ENCODE measurements around the gene SH3TC1.

SH3TC1 gene

GRCh38 chr4:8211737-8212581 is 12.9 kb downstream of the SH3TC1 start:
- TF ChIP-seq SUZ12 (IDR thresholded peaks at IDR 0.05; ENCODE audit: extremely low read depth, insufficient read depth, insufficient read length): no peak
- no peak for TF ChIP-seq YY1 (IDR thresholded peaks at IDR 0.05; ENCODE audit: insufficient read depth, insufficient read length)
- TF ChIP-seq ZNF274 (IDR thresholded peaks at IDR 0.05; ENCODE audit: low read depth, low read length): no peak
- Histone ChIP-seq H3K9me3 (ENCODE audit: insufficient read depth, low read length) (no peaks in the 10 kb centered on the region), H3K9ac (ENCODE audit: insufficient read length, low read depth) (no peak overlapping the region), H3K4me3 (ENCODE audit: insufficient read length, low read depth) (no peak overlapping the region), H3K4me1 (ENCODE audit: insufficient read depth, insufficient read length) (peaks cover 32% of the 10 kb centered on the region), H3K36me3 (ENCODE audit: insufficient read depth, insufficient read length, low read length) (no peaks in the 10 kb centered on the region), H3K27me3 (ENCODE audit: insufficient read depth, insufficient read length) (peaks cover 3% of the 10 kb centered on the region)
- no peak for DNase-seq (ENCODE audit: low read depth, low spot score)

DNA sequence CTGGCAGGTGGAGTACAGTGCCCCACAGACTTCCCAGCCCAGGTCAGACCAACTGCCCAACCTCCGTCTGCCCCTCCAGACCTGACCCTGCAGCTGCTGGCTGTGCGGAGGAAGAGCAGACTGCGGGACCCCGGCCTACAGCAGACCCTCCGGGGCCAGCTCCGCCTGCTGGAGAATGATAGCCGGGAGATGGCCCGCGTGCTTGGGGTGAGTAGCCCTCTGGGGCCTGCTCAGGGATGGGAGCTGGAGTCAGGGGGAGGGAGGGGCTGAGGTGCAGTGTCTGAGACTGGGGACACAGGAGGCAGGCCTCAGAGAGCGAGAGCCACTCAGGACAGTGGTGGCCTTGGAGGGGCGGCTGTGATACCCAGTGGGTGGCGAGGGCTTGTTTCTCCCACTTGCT is 13.5 kb downstream of the SH3TC1 start:
- DNase-seq (ENCODE audit: low read depth, low spot score): no peak
- Histone ChIP-seq H3K4me1 (ENCODE audit: insufficient read depth, insufficient read length) (peaks cover 32% of the 10 kb centered on the region), H3K36me3 (ENCODE audit: insufficient read depth, insufficient read length, low read length) (no peaks in the 10 kb centered on the region), H3K9ac (ENCODE audit: insufficient read length, low read depth) (no peak overlapping the region), H3K4me3 (ENCODE audit: insufficient read length, low read depth) (no peak overlapping the region), H3K27me3 (ENCODE audit: insufficient read depth, insufficient read length) (peaks cover 3% of the 10 kb centered on the region), H3K9me3 (ENCODE audit: insufficient read depth, low read length) (no peaks in the 10 kb centered on the region)
- TF ChIP-seq SUZ12 (IDR thresholded peaks at IDR 0.05; ENCODE audit: extremely low read depth, insufficient read depth, insufficient read length) (no peak), YY1 (IDR thresholded peaks at IDR 0.05; ENCODE audit: insufficient read depth, insufficient read length) (no peak), ZNF274 (IDR thresholded peaks at IDR 0.05; ENCODE audit: low read depth, low read length) (no peak)

DNA sequence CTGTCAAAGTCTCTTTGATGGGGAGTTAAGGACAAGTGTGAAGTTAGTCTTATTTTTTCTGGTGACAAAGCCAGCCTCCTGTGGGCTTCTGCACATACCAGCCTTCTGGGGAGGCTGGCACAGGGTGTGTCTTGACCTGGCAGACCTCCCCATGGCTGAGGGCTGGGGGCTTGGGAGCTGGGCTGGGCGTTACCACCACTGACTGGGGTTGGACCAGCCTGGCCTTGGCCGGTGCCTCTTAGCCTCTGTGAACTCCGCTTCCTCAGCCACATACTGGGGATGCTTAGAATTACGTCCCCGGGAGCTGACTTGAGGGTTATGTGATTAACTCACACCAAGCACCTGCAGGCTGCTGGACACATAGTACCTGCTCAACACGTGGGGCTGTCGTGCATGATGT is 14.0 kb downstream of the SH3TC1 start:
- Histone ChIP-seq H3K4me3 (ENCODE audit: insufficient read length, low read depth) (no peak overlapping the region), H3K36me3 (ENCODE audit: insufficient read depth, insufficient read length, low read length) (no peaks in the 10 kb centered on the region), H3K9ac (ENCODE audit: insufficient read length, low read depth) (no peak overlapping the region), H3K27me3 (ENCODE audit: insufficient read depth, insufficient read length) (peaks cover 3% of the 10 kb centered on the region), H3K4me1 (ENCODE audit: insufficient read depth, insufficient read length) (peaks cover 32% of the 10 kb centered on the region), H3K9me3 (ENCODE audit: insufficient read depth, low read length) (no peaks in the 10 kb centered on the region)
- TF ChIP-seq ZNF274 (IDR thresholded peaks at IDR 0.05; ENCODE audit: low read depth, low read length) (no peak), SUZ12 (IDR thresholded peaks at IDR 0.05; ENCODE audit: extremely low read depth, insufficient read depth, insufficient read length) (no peak), YY1 (IDR thresholded peaks at IDR 0.05; ENCODE audit: insufficient read depth, insufficient read length) (no peak)
- no peak for DNase-seq (ENCODE audit: low read depth, low spot score)

DNA sequence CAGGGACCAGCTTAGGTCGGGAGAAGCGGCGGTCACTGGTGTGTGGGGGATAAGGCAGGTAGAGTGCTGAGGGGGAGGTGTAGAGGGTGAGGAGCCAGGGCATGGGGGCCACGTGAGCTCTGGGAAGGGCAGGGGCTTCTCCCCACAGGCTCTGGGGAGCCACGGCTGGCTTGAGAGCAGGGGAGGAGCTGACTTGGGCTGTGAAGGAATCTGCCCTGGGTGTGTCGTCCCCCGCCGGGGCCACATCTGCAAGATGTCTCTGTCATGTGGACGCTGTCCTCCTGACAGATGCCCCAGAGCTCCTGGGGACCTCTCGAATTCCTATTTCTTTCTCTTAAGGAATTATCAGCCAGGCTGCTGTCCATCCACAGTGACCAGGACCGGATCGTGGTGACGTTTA is 15.0 kb downstream of the SH3TC1 start:
- peaks cover 30% of the 10 kb centered on the region for H3K4me1 ChIP-seq (ENCODE audit: insufficient read depth, insufficient read length)
- DNase-seq (ENCODE audit: low read depth, low spot score): no peak
- TF ChIP-seq ZNF274 (IDR thresholded peaks at IDR 0.05; ENCODE audit: low read depth, low read length): no peak
- TF ChIP-seq SUZ12 (IDR thresholded peaks at IDR 0.05; ENCODE audit: extremely low read depth, insufficient read depth, insufficient read length): no peak
- no peak for TF ChIP-seq YY1 (IDR thresholded peaks at IDR 0.05; ENCODE audit: insufficient read depth, insufficient read length)
- no peaks in the 10 kb centered on the region for H3K9me3 ChIP-seq (ENCODE audit: insufficient read depth, low read length)
- H3K36me3 ChIP-seq (ENCODE audit: insufficient read depth, insufficient read length, low read length): no peaks in the 10 kb centered on the region
- peaks cover 3% of the 10 kb centered on the region for H3K27me3 ChIP-seq (ENCODE audit: insufficient read depth, insufficient read length)
- no peak overlapping the region for H3K9ac ChIP-seq (ENCODE audit: insufficient read length, low read depth)
- no peak overlapping the region for H3K4me3 ChIP-seq (ENCODE audit: insufficient read length, low read depth)

DNA sequence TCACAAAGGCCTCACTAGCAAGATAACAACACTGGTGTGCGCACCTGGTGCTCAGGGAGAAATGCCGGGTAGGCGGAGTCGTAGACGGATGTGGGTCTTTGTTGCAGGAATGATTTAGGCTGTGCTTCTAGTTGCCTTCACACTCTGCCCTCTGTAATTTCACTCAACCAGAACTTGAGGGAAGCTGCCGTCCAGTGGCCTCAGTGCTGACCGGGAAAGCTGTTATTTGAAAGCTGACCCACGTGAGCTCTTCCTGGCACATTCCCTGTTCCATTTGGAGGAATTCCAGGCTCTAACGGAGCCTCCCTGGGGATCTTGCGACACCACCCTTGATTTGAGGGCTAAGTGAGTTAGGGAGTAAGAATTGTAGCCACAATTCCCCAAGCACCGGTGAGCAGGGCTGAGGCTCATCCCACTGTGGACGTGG is 15.9 kb downstream of the SH3TC1 start:
- H3K27me3 ChIP-seq (ENCODE audit: insufficient read depth, insufficient read length): peaks cover 3% of the 10 kb centered on the region
- H3K4me3 ChIP-seq (ENCODE audit: insufficient read length, low read depth): no peak overlapping the region
- H3K9me3 ChIP-seq (ENCODE audit: insufficient read depth, low read length): no peaks in the 10 kb centered on the region
- peaks cover 23% of the 10 kb centered on the region for H3K4me1 ChIP-seq (ENCODE audit: insufficient read depth, insufficient read length)
- DNase-seq (ENCODE audit: low read depth, low spot score): no peak
- TF ChIP-seq YY1 (IDR thresholded peaks at IDR 0.05; ENCODE audit: insufficient read depth, insufficient read length) (no peak), SUZ12 (IDR thresholded peaks at IDR 0.05; ENCODE audit: extremely low read depth, insufficient read depth, insufficient read length) (no peak)
- H3K9ac ChIP-seq (ENCODE audit: insufficient read length, low read depth): no peak overlapping the region
- no peaks in the 10 kb centered on the region for H3K36me3 ChIP-seq (ENCODE audit: insufficient read depth, insufficient read length, low read length)

DNA sequence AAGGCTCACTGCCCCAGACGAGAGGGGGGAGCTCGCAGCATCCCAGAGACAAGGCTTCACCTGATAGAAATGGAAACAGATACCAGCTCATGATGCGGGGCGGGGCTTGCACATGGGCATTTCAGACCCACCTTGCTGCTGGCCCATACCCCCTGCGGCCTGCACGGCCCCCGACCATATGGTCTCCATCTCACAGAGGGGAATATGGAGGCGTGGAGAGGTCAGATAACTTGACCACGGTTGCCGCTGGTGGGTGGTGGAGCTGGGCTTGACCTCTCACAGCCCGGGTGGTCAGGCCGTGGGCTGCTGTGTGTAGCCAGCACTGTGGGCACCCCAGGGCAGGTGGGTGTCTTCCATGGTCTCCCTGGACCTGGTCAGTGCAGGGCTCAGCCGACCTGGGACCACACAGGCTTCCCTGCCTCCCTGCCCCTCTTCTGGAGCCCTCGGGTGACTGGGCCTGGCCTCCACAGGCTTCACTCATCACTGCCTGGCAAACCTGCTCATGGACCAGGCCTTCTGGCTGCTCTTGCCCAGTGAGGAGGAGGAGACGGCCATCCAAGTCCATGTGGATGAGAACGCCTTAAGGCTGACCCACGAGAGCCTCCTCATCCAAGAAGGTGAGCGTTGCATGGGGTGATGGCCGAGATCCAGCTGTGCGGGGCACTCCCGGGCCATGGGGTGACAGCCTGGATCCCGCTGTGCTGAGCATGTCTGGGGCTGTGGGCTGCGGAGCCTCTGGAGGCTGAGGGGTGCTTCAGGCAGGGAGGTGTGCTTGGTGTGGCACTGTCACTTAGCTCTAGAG is 16.8 kb downstream of the SH3TC1 start:
- Histone ChIP-seq H3K4me1 (ENCODE audit: insufficient read depth, insufficient read length) (peaks cover 20% of the 10 kb centered on the region), H3K27me3 (ENCODE audit: insufficient read depth, insufficient read length) (peaks cover 3% of the 10 kb centered on the region), H3K36me3 (ENCODE audit: insufficient read depth, insufficient read length, low read length) (no peaks in the 10 kb centered on the region), H3K4me3 (ENCODE audit: insufficient read length, low read depth) (no peak overlapping the region), H3K9ac (ENCODE audit: insufficient read length, low read depth) (no peak overlapping the region), H3K9me3 (ENCODE audit: insufficient read depth, low read length) (no peaks in the 10 kb centered on the region)
- DNase-seq (ENCODE audit: low read depth, low spot score): no peak
- no peak for TF ChIP-seq SUZ12 (IDR thresholded peaks at IDR 0.05; ENCODE audit: extremely low read depth, insufficient read depth, insufficient read length)
- TF ChIP-seq ZNF274 (IDR thresholded peaks at IDR 0.05; ENCODE audit: low read depth, low read length): no peak
- no peak for TF ChIP-seq YY1 (IDR thresholded peaks at IDR 0.05; ENCODE audit: insufficient read depth, insufficient read length)

Measured in NT2/D1 (cell line).